HPDE6-E6E7 (cell line): Measurements from ENCODE around the gene CCDC126.
"Not testable (repeated sequence)": the region's sequence is repeated elsewhere in the genome, so short reads cannot be mapped to it uniquely, and the experiment has no call there.

Source experiments
- DNase-seq: peaks from one replicate; pipeline ENCODE4 v3.0.0; 2011; ENCODE audit warnings: missing footprints; ENCODE audit errors: extremely low spot score

CCDC126 gene

GRCh38 chr7:23597094-23598091 is at the start of gene CCDC126:
Gene CCDC126, plus strand, starts transcription at chr7:23597382. Its CDS starts 13,934 bp downstream, at chr7:23611316.
- peak; percentile 93 for DNase-seq

GRCh38 chr7:23547662-23548061 is 49.5 kb upstream of the CCDC126 start:
- DNase-seq, result no peak

GRCh38 chr7:23558303-23558702 is 38.9 kb upstream of the CCDC126 start:
- no peak for DNase-seq

- DNase-seq, result peak; percentile 70
These were observed 26.5 kb upstream of the CCDC126 start for GRCh38 chr7:23570592-23571200.

- DNase-seq, result not testable (repeated sequence)
These were observed 15.2 kb upstream of the CCDC126 start for GRCh38 chr7:23581975-23582374.

GRCh38 chr7:23585304-23585703 is 11.9 kb upstream of the CCDC126 start:
- not testable (repeated sequence) for DNase-seq

- DNase-seq, result no peak
These were observed 11.0 kb upstream of the CCDC126 start for GRCh38 chr7:23586159-23586558.

GRCh38 chr7:23590529-23590928 is 6.7 kb upstream of the CCDC126 start:
- DNase-seq, result no peak

GRCh38 chr7:23593706-23594105 is 3.5 kb upstream of the CCDC126 start:
- DNase-seq, result no peak

GRCh38 chr7:23594879-23595604 is 2.1 kb upstream of the CCDC126 start:
- peak; percentile 52 for DNase-seq

GRCh38 chr7:23598296-23598695 is 1.1 kb downstream of the CCDC126 start:
- no peak for DNase-seq

GRCh38 chr7:23600236-23600635 is 3.1 kb downstream of the CCDC126 start:
- DNase-seq, result no peak

GRCh38 chr7:23603632-23604295 is 6.6 kb downstream of the CCDC126 start:
- DNase-seq, result no peak

- no peak for DNase-seq
These were observed 7.1 kb downstream of the CCDC126 start for GRCh38 chr7:23604296-23604640.

- DNase-seq, result no peak
These were observed 9.9 kb downstream of the CCDC126 start for GRCh38 chr7:23607130-23607529.

GRCh38 chr7:23607866-23608265 is 10.7 kb downstream of the CCDC126 start:
- no peak for DNase-seq

- DNase-seq, result no peak
These were observed 18.1 kb downstream of the CCDC126 start for GRCh38 chr7:23615331-23615730.

GRCh38 chr7:23616593-23616992 is 19.4 kb downstream of the CCDC126 start:
- no peak for DNase-seq

- DNase-seq, result no peak
These were observed 20.3 kb downstream of the CCDC126 start for GRCh38 chr7:23617482-23617881.

GRCh38 chr7:23618241-23618640 is 21.1 kb downstream of the CCDC126 start:
- no peak for DNase-seq

GRCh38 chr7:23619141-23619540 is 22.0 kb downstream of the CCDC126 start:
- DNase-seq, result no peak

- no peak for DNase-seq
These were observed 25.3 kb downstream of the CCDC126 start for GRCh38 chr7:23622506-23622925.
